ENCODE results near the gene LGALS7B.
A peak's percentile ranks its signal among the peaks of the same experiment; 100 is the strongest.
"Not testable (repeated sequence)": the region's sequence is repeated elsewhere in the genome, so short reads cannot be mapped to it uniquely, and the experiment has no call there.

The LGALS7B gene

DNA sequence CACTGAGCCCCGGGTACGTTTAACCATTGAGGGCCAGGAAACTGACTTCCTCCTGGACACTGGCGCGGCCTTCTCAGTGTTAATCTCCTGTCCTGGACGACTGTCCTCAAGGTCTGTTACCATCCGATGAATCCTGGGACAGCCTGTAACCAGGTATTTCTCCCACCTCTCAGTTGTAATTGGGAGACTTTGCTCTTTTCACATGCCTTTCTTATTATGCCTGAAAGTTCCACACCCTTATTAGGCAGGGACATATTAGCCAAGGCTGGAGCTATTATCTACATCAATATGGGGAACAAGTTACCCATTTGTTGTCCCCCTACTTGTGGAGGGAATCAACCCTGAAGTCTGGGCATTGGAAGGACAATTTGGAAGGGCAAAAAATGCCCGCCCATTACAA, 36.9 kb downstream of the LGALS7B start:
- not testable (repeated sequence) for DNase-seq

- DNase-seq, result no peak
Measured at GRCh38 chr19:38826856-38827551, 38.0 kb downstream of the LGALS7B start.

DNA sequence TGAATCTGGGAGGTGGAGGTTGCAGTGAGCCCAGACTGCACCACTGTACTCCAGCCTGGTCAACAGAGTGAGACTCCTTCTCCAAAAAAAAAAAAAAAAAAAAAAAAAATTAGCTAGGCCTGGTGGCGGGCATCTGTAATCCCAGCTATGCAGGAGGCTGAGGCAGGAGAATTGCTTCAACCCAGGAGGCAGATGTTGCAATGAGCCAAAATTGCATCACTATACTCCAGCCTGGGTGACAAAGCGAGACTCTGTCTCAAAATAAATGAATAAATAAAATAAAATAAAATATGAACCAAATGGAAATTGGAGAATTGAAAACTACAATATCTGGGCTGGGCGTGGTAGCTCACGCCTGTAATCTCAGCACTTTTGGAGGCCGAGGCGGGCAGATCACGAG, 40.2 kb downstream of the LGALS7B start:
- DNase-seq, result peak; percentile 45

GRCh38 chr19:38830039-38830733, 41.2 kb downstream of the LGALS7B start:
- peak; percentile 57 for DNase-seq

DNA sequence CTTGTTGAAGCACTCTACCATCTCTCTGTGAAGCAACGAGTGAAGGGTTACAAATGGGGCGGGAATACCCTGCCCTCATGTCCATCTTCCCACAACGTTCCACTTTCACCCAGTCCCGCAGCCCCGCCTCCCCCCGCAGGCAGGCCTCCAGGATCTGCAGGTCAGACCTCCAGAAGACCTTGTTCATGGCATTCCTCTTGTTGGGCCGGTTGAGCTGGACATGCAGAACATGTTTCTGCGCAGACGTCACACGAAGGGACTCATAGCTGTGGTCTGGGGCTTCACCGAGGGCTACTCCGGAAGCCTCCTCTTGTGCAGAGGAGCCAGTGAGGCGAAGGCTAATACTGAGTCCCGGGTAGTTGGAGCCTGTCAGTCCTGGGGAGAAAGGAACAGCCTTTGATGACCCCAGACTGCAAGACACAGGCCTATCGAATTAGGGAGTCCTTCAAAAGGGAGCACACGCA, 42.2 kb downstream of the LGALS7B start:
- DNase-seq, result peak; percentile 99

- no peak for DNase-seq
Measured at GRCh38 chr19:38833092-38833425, 44.1 kb downstream of the LGALS7B start.

GRCh38 chr19:38834104-38834490, 45.1 kb downstream of the LGALS7B start:
- DNase-seq, result no peak

- no peak for DNase-seq
Measured at GRCh38 chr19:38834590-38834989, 45.6 kb downstream of the LGALS7B start.

DNA sequence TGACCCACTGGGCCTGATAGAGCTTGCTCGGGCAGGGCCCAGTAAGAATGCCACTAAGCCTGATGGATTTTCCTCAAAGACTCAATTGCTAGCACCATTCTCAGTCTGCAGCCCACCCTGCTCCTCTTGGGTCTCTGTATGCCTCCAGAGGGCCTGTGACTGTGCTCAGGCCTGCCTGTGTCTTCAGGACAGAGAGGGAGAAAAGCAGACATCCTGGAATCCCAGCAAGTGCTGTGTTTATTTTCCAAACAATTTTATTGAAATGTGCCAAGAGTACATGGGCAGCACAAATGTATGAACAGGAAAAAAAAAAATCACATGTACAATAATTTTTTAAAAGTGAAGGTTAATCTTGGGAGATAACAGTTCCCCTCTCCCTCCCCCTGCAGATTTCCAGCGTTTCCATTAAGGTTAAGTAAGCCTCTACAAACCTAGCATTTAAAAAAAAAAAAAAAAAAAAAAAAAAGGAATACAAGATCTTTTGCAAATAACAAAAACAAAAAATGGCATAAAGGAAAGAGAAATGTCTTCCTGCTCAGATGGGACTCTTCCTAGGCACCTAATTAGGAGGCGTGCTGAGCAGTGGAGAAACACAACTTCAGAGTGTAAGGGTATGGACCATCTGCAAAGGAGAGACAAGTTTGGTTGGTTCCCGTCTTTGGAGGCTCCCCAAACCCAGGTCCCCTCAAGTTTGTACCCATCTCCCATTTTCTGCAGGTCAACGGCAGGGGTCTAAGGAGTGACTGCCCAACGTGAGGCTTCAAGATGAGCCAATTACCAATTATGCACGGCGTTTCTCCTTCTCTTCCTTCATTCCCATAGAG, 47.4 kb downstream of the LGALS7B start:
- DNase-seq, result no peak

GRCh38 chr19:38836983-38837626, 48.1 kb downstream of the LGALS7B start:
- DNase-seq, result no peak

GRCh38 chr19:38837656-38838121, 48.7 kb downstream of the LGALS7B start:
- peak; percentile 83 for DNase-seq

- DNase-seq, result no peak
Measured at GRCh38 chr19:38838208-38838985, 49.4 kb downstream of the LGALS7B start.

DNA sequence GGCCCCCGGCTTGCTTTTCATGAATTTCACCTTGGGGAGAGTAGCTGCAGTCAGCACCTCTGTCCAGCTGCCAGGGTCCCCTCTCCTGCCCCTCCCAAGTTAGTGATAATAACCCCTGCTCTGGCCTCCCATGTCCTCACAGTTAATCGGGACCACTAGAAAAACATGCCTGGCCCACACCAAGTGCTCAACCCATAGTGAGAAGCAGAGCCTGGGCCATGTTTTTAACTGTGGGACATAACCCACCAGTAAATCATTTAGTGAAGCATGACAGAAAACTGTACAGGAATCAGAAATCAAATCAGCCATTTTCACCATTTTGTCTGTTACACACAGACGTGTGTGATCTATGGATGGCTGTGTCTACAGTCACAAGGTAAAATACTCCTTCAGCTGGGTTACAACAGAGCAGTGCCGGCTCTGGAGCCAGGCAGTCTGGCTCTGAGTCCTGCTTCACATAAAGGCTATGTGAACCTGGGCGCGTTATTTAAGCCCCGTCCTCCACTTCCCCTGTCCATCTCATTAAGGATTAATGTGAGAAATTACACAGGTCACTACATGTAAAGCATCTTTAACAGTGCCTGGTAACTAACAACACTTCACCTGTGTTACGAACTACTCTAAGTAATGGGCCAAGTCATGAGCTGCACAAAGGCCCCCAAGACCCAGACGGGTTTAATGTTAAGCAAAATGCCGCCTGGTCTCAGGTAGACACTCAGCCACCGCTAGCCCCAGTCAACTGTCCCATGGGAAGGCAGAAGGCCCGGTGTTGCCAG, 50.2 kb downstream of the LGALS7B start:
- no peak for DNase-seq

DNA sequence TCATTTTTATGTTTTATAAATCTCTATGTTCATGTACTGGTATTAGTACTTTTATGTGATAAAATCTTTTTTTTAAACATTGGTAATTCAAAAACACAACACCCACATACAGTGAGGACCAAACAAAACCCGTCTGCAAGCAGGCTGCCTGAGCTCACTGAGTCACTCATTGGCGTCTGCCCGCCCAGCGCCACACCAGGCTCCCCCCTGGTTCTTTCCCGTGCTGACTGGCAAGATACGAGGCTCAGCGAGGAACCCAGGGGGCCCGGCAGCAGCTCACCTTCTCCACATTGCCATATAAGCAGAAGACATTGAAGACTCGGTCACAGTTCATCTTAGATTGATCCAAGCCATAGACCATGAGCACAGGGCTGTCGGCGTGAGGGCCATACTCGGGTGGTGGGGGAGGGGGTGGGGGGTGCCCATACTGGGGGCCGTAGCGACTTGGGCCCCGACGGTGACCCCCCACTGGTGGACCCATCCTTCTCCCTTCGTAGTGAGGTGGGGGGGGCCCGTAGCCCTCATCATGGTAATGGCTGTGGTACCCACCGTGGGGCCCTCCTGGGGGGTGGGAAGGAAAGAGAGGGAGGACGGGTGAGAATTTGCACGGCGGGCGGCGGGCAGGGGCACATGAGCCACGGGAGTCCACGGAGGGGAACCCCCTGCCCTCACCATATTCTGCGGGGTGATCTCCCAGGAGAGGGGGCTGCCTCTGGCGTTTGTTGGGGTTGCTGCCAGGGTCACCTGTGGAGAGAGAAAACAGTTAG, 51.0 kb downstream of the LGALS7B start:
- peak; percentile 37 for DNase-seq

DNA sequence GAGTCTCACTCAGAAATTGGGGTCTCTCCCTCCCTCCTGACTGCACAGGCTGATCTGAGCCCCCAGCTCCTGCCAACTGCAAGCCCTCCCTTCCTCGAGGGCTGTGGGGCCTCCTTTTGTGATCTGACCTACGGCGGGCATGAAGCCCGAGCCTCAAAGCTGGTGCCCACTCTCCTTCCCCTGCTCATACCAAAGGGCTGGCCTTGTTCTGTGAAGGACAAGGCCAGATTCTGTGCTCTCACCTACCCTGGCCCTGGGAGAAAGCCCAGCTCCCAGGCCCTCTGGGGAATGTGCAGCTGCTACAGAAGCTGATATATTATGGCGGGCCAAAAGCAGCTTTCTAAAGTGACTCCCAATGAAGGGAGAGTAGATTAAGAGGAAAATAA, 51.6 kb downstream of the LGALS7B start:
- DNase-seq, result no peak

All from EL (cell line).